Keratinocyte (primary cell): Measurements from ENCODE around the gene AADACL2. TPM values are rescaled to one million over a fixed set of nuclear protein-coding genes. Genes with fewer than 3 reads are reported as not detected.

Experiments
- DNase-seq: peaks from one replicate; pipeline ENCODE4 v3.0.0-alpha.2; 2011; ENCODE audit warnings: low read depth, missing footprints, low spot score
- FAIRE-seq: peaks from 2 replicates; lab custom pipeline; 2011; peaks lifted over from hg19 to GRCh38; lab: Jason Lieb, UNC
- H2AFZ ChIP-seq: 2 replicates; pipeline ENCODE4 v1.6.0; 2012; ENCODE audit warnings: low read length, control low read depth, inconsistent platforms; ENCODE audit not compliant: control insufficient read depth
- H3K27ac ChIP-seq: 2 replicates; pipeline ENCODE4 v1.5.1; 2011; ENCODE audit warnings: low read length; ENCODE audit not compliant: control insufficient read depth, insufficient read depth
- H3K27me3 ChIP-seq: 3 replicates; pipeline ENCODE4 v1.6.0; 2011; ENCODE audit warnings: low read length; ENCODE audit not compliant: control insufficient read depth, insufficient read depth; ENCODE audit errors: extremely low read depth
- H3K36me3 ChIP-seq, 2 experiments: 2 replicates in 1 of 2; 3 replicates in 1 of 2; pipeline ENCODE4 v1.5.1; 2011; ENCODE audit warnings: low read length in 2 of 2, mild to moderate bottlenecking in 1 of 2; ENCODE audit not compliant: control insufficient read depth in 2 of 2, insufficient read depth in 2 of 2; ENCODE audit errors: extremely low read depth in 1 of 2
- H3K4me1 ChIP-seq: 3 replicates; pipeline ENCODE4 v1.5.1; 2011; ENCODE audit warnings: low read length; ENCODE audit not compliant: control insufficient read depth, insufficient read depth; ENCODE audit errors: extremely low read depth
- H3K4me2 ChIP-seq: 3 replicates; pipeline ENCODE4 v1.6.0; 2011; ENCODE audit warnings: low read depth, low read length; ENCODE audit not compliant: control insufficient read depth, insufficient read depth; ENCODE audit errors: extremely low read depth
- H3K4me3 ChIP-seq, 3 experiments: fragments of 200-600 bp in 1 of 3; sonication (generic) in 1 of 3; 2 replicates in 2 of 3; 3 replicates in 1 of 3; pipeline ENCODE4 v1.5.1; 2011 to 2016; ENCODE audit warnings: low read length in 3 of 3, mild to moderate bottlenecking in 3 of 3, control low read depth in 2 of 3, inconsistent platforms in 1 of 3, low read depth in 1 of 3, mixed read lengths in 1 of 3, mixed run types in 1 of 3, moderate library complexity in 1 of 3; ENCODE audit not compliant: control insufficient read depth in 2 of 3, insufficient read depth in 2 of 3; ENCODE audit errors: extremely low read depth in 1 of 3
- H3K79me2 ChIP-seq: 2 replicates; pipeline ENCODE4 v1.6.0; 2012; ENCODE audit warnings: low read length; ENCODE audit not compliant: control insufficient read depth, insufficient read depth
- H3K9ac ChIP-seq: 3 replicates; pipeline ENCODE4 v1.6.0; 2011; ENCODE audit warnings: low read length; ENCODE audit not compliant: control insufficient read depth, insufficient read depth; ENCODE audit errors: extremely low read depth
- H3K9me1 ChIP-seq: 3 replicates; pipeline ENCODE4 v1.6.0; 2011; ENCODE audit warnings: low read length; ENCODE audit not compliant: control insufficient read depth, insufficient read depth; ENCODE audit errors: extremely low read depth
- H3K9me3 ChIP-seq: 2 replicates; pipeline ENCODE4 v1.5.1; 2012; ENCODE audit warnings: low read depth, low read length; ENCODE audit not compliant: control insufficient read depth
- H4K20me1 ChIP-seq: 3 replicates; pipeline ENCODE4 v1.6.0; 2011; ENCODE audit warnings: low read length; ENCODE audit not compliant: control insufficient read depth, insufficient read depth; ENCODE audit errors: extremely low read depth
- CTCF ChIP-seq, 3 experiments: IDR thresholded peaks in 1 of 3; conservative IDR thresholded peaks in 1 of 3; optimal IDR thresholded peaks in 1 of 3; 2 replicates in 2 of 3; 3 replicates in 1 of 3; pipeline versions ENCODE3 to v1.5.1; 2011; ENCODE audit warnings: low read length in 3 of 3, mild to moderate bottlenecking in 3 of 3, moderate library complexity in 2 of 3, control low read depth in 1 of 3, inconsistent platforms in 1 of 3; ENCODE audit not compliant: insufficient read depth in 2 of 3; ENCODE audit errors: extremely low read depth in 1 of 3
- EZH2 ChIP-seq: IDR thresholded peaks from one replicate; pipeline ENCODE4 v1.6.1; 2012; ENCODE audit warnings: inconsistent platforms, mild to moderate bottlenecking, low read length, moderate library complexity
- dilution Hi-C: fragments of 300-500 bp; cut with MboI; formaldehyde crosslinking; loops from one replicate; pipeline ENCODE4 v1.7.0; 2020; ENCODE audit warnings: low sequenced_read_pairs; ENCODE audit not compliant: extremely low pct_ligation_motif_present
- polyA plus RNA-seq, 5 experiments: library from polyadenylated mRNA; depleted of rRNA in 3 of 5; stranded (reverse) in 3 of 5; stranded (forward) in 1 of 5; unstranded in 1 of 5; fragments of >200 nt; gene quantifications; 1 replicate in 1 of 5; 2 replicates in 3 of 5; 3 replicates in 1 of 5; pipeline versions ENCODE4 v1.2.1 to v1.2.3, GENCODE V29; 2011 to 2012; ENCODE audit warnings: missing spikeins in 2 of 5, low read depth in 1 of 5, low replicate concordance in 1 of 5

AADACL2 gene
- polyA plus RNA-seq, 1 donor (not counting 4 experiments of a cell fraction or from before 2014, with no cell fraction given), result 0.38 TPM

DNA sequence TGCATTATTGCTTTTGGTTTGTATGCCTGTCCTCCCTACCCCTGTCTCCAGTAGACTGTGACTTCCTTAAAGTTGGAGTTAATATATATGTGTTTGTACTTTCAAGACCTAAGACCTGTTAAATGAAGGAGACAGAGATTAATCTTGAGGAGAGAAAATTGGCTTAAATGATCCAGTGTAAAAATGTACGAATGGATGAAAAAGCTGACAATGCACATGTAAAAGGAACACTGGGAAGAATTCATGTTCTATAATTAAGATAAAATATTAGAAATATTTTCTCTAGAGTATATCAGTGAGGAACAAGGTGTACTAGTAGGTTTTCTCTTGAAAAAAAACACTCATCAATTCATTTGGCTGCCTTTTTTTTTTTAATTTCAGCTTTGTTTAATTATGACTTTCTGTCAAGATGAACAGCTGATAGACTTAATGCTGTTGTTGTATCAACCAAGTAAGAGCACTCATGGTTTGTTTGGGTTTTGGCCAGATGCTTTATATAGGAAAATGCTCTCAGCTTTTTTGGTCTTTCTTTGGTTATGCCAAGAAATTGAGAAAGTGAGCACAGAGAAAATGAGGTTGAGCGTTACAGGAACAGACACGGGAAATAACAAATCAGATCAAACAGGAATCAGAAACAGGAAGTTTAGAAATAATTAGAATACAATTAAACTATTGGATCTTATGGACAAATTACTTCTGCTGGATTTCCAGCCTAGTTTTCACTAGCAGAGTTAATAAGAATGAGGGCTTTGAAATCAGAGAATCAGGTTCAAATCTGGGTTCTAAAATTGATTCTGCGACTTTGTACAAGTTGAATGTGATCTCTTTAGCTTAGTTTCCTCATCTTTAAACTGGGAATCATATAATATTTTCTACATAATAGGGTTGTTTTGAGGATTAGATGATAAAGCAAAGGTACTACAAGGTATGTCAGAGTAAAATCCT is 41.9 kb downstream of the AADACL2 start:
- no peak overlapping the region for H3K4me3 ChIP-seq
- dilution Hi-C loops, result no loop called here
- no peaks in the 10 kb centered on the region for H3K4me1 ChIP-seq
- no peaks in the 10 kb centered on the region for H4K20me1 ChIP-seq
- no peaks in the 10 kb centered on the region for H3K36me3 ChIP-seq
- H3K9me1 ChIP-seq, result no peaks in the 10 kb centered on the region
- H3K9me3 ChIP-seq, result no peaks in the 10 kb centered on the region
- no peak overlapping the region for H3K27ac ChIP-seq
- no peak for FAIRE-seq
- H3K9ac ChIP-seq, result no peak overlapping the region
- DNase-seq, result no peak
- H3K4me2 ChIP-seq, result no peak overlapping the region
- TF ChIP-seq CTCF (optimal IDR thresholded peaks at IDR 0.05 in 1 of 3, IDR thresholded peaks at IDR 0.05 in 1 of 3, conservative IDR thresholded peaks at IDR 0.05 in 1 of 3; ENCODE audit: extremely low read depth in 1 of 3, insufficient read depth in 2 of 3, low read length in 3 of 3) (no peak), EZH2 (no peak)
- H2AFZ ChIP-seq, result peak overlapping the region; percentile 47
- no peaks in the 10 kb centered on the region for H3K27me3 ChIP-seq
- no peaks in the 10 kb centered on the region for H3K79me2 ChIP-seq

GRCh38 chr3:151776259-151776740 is 42.6 kb downstream of the AADACL2 start:
- dilution Hi-C loops, result no loop called here
- DNase-seq (no peak), FAIRE-seq (no peak)
- no peaks in the 10 kb centered on the region for H4K20me1 ChIP-seq
- H3K4me3 ChIP-seq, result no peak overlapping the region
- H3K4me1 ChIP-seq, result no peaks in the 10 kb centered on the region
- H3K9me1 ChIP-seq, result no peaks in the 10 kb centered on the region
- H3K9me3 ChIP-seq, result no peaks in the 10 kb centered on the region
- no peak overlapping the region for H3K27ac ChIP-seq
- H3K4me2 ChIP-seq, result no peak overlapping the region
- H3K36me3 ChIP-seq, result no peaks in the 10 kb centered on the region
- peak overlapping the region; percentile 47 for H2AFZ ChIP-seq
- H3K27me3 ChIP-seq, result no peaks in the 10 kb centered on the region
- H3K79me2 ChIP-seq, result no peaks in the 10 kb centered on the region
- no peak for TF ChIP-seq EZH2
- TF ChIP-seq CTCF (optimal IDR thresholded peaks at IDR 0.05 in 1 of 3, IDR thresholded peaks at IDR 0.05 in 1 of 3, conservative IDR thresholded peaks at IDR 0.05 in 1 of 3; ENCODE audit: extremely low read depth in 1 of 3, insufficient read depth in 2 of 3, low read length in 3 of 3), result no peak
- H3K9ac ChIP-seq, result no peak overlapping the region
